Endothelial cell of umbilical vein (primary cell): ENCODE data around the gene ZNF688.

Experiments used
- CTCF ChIP-seq, 2 donors: IDR thresholded peaks; 1 replicate in 1 of 2; 2 replicates in 1 of 2; pipeline ENCODE4 v1.5.1; 2011; ENCODE audit warnings: low read length in 2 of 2, mild to moderate bottlenecking in 2 of 2, moderate library complexity in 2 of 2, control low read depth in 1 of 2, inconsistent platforms in 1 of 2, low read depth in 1 of 2; ENCODE audit not compliant: insufficient read depth in 1 of 2; ENCODE audit errors: extremely low read depth in 1 of 2
- EZH2 ChIP-seq: IDR thresholded peaks from 2 replicates; pipeline ENCODE4 v1.6.1; 2012; ENCODE audit warnings: borderline replicate concordance, low read depth, mild to moderate bottlenecking, moderate library complexity, low read length, inconsistent platforms; ENCODE audit not compliant: severe bottlenecking
- FOS ChIP-seq: IDR thresholded peaks from 2 replicates; pipeline ENCODE4 v1.6.1; 2011; ENCODE audit warnings: mild to moderate bottlenecking, low read length, moderate library complexity, borderline replicate concordance; ENCODE audit not compliant: insufficient read depth
- JUN ChIP-seq: IDR thresholded peaks from 2 replicates; pipeline ENCODE4 v1.6.1; 2011; ENCODE audit warnings: borderline replicate concordance, low read depth; ENCODE audit not compliant: insufficient read length, insufficient read depth
- MAX ChIP-seq: IDR thresholded peaks from 2 replicates; pipeline ENCODE4 v1.6.1; 2011; ENCODE audit not compliant: insufficient read depth, insufficient read length
- MYC ChIP-seq: IDR thresholded peaks from one replicate; pipeline ENCODE4 v1.6.1; 2011; ENCODE audit warnings: mild to moderate bottlenecking, low read depth, low read length
- POLR2A ChIP-seq: IDR thresholded peaks from 2 replicates; pipeline ENCODE4 v1.6.1; 2012; ENCODE audit warnings: low read depth, mild to moderate bottlenecking, control low read depth, low read length
- POLR2AphosphoS5 ChIP-seq: IDR thresholded peaks from 2 replicates; pipeline ENCODE4 v1.6.1; 2012; ENCODE audit warnings: low read depth, mild to moderate bottlenecking, control low read depth, low read length, moderate library complexity; ENCODE audit not compliant: insufficient read depth

GRCh38 chr16:30566531-30566930 lies 5.0 kb downstream of the ZNF688 start:
- TF ChIP-seq CTCF (IDR thresholded peaks at IDR 0.05; ENCODE audit: extremely low read depth in 1 of 2, insufficient read depth in 1 of 2, low read depth in 1 of 2, low read length in 2 of 2), result no peak
- no peak for TF ChIP-seq JUN
- no peak for TF ChIP-seq MAX
- TF ChIP-seq POLR2A, result no peak
- TF ChIP-seq EZH2, result no peak
- no peak for TF ChIP-seq POLR2AphosphoS5
- TF ChIP-seq MYC, result no peak
- TF ChIP-seq FOS, result no peak
